Activated naive CD8-positive, alpha-beta T cell (primary cell): ENCODE measurements around the gene MARS1.
A peak's percentile ranks its signal among the peaks of the same experiment; 100 is the strongest.

ENCODE experiments used
- H3K27ac Mint-ChIP-seq: one replicate; pipeline ENCODE4 v1.8.0; 2021; ENCODE audit warnings: mixed read lengths
- H3K27me3 Mint-ChIP-seq: one replicate; pipeline ENCODE4 v1.8.0; 2021; ENCODE audit warnings: mixed read lengths
- H3K36me3 Mint-ChIP-seq: one replicate; pipeline ENCODE4 v1.8.0; 2021; ENCODE audit warnings: mixed read lengths
- H3K4me1 Mint-ChIP-seq: one replicate; pipeline ENCODE4 v1.8.0; 2021; ENCODE audit warnings: low read depth, mixed read lengths
- H3K4me3 Mint-ChIP-seq: one replicate; pipeline ENCODE4 v1.8.0; 2021; ENCODE audit warnings: mild to moderate bottlenecking, mixed read lengths
- H3K9me3 Mint-ChIP-seq: one replicate; pipeline ENCODE4 v1.8.0; 2021; ENCODE audit warnings: low read depth, mixed read lengths

The MARS1 gene

GRCh38 chr12:57474862-57475261, 13.0 kb upstream of the MARS1 start:
- Mint-ChIP-seq H3K27ac (peak overlapping the region; percentile 90), H3K27me3 (no peaks in the 10 kb centered on the region), H3K9me3 (no peaks in the 10 kb centered on the region), H3K36me3 (peaks cover 8% of the 10 kb centered on the region), H3K4me1 (peaks cover 68% of the 10 kb centered on the region), H3K4me3 (peak overlapping the region; percentile 88)

DNA sequence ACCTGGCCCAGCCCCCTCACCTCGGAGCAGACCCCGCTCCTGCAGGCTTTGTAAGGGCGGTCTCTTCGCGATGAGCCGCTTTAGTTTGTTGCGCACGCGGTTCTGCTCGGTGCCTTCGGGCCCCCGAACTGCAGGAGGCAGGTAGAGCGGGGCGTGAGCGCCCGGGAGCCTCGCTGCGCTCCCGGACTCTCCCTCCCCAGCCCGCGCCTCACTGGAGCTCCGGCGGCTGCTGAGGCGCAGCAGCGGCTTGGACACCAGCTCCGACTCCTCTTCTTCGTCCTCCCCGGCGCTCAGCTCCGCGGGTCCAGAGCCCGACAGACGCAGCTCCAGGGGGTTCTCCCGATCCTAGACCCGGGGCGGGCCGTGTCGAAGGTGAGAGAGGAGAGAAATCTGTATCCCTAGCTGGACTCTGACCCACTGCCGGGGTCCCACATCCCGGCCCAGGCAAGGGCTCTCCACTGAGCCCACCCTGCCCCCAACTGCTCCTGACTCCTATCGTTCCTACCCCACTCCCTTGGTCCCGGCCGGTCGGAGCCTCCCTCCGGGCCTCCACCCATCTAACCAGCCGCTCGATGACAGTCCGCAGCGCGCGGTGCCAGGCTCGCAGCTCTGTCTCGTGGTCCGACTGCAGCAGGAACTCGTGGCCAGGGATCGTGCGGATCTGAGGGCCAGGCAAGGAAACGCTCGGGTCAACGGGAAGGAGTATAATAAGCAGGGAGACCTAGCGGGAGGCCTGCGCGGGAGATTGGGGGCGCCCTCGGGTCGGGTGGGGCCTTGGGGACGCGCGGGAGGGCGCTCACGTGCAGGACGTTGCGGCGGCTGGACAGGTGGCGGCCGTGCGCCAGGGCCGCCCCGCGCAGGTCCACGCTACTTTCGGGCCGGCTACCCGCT, 12.4 kb upstream of the MARS1 start:
- H3K27ac Mint-ChIP-seq: peak overlapping the region; percentile 100
- H3K9me3 Mint-ChIP-seq: no peaks in the 10 kb centered on the region
- peak overlapping the region; percentile 95 for H3K4me3 Mint-ChIP-seq
- peaks cover 75% of the 10 kb centered on the region for H3K4me1 Mint-ChIP-seq
- no peaks in the 10 kb centered on the region for H3K27me3 Mint-ChIP-seq
- H3K36me3 Mint-ChIP-seq: peaks cover 8% of the 10 kb centered on the region

GRCh38 chr12:57476162-57476992, 11.5 kb upstream of the MARS1 start:
- no peaks in the 10 kb centered on the region for H3K9me3 Mint-ChIP-seq

GRCh38 chr12:57476993-57477709, 10.7 kb upstream of the MARS1 start:
- Mint-ChIP-seq H3K4me1 (peaks cover 87% of the 10 kb centered on the region), H3K36me3 (peaks cover 11% of the 10 kb centered on the region), H3K4me3 (peak overlapping the region; percentile 95), H3K9me3 (no peaks in the 10 kb centered on the region), H3K27ac (peak overlapping the region; percentile 100), H3K27me3 (no peaks in the 10 kb centered on the region)

More at GRCh38 chr12:57476162-57476992, 11.5 kb upstream of the MARS1 start:
- no peaks in the 10 kb centered on the region for H3K27me3 Mint-ChIP-seq
- peak overlapping the region; percentile 100 for H3K27ac Mint-ChIP-seq
- H3K4me1 Mint-ChIP-seq: peaks cover 83% of the 10 kb centered on the region
- H3K36me3 Mint-ChIP-seq: peaks cover 8% of the 10 kb centered on the region
- peak overlapping the region; percentile 95 for H3K4me3 Mint-ChIP-seq

- peak overlapping the region; percentile 95 for H3K4me3 Mint-ChIP-seq
- no peaks in the 10 kb centered on the region for H3K9me3 Mint-ChIP-seq
- peak overlapping the region; percentile 100 for H3K27ac Mint-ChIP-seq
- H3K36me3 Mint-ChIP-seq: peaks cover 11% of the 10 kb centered on the region
- no peaks in the 10 kb centered on the region for H3K27me3 Mint-ChIP-seq
- H3K4me1 Mint-ChIP-seq: peaks cover 79% of the 10 kb centered on the region
These were observed 9.9 kb upstream of the MARS1 start for GRCh38 chr12:57477710-57478681.

GRCh38 chr12:57479043-57479375, 8.9 kb upstream of the MARS1 start:
- H3K27ac Mint-ChIP-seq: peak overlapping the region; percentile 100
- peaks cover 76% of the 10 kb centered on the region for H3K4me1 Mint-ChIP-seq
- no peaks in the 10 kb centered on the region for H3K27me3 Mint-ChIP-seq

GRCh38 chr12:57479376-57480115, 8.3 kb upstream of the MARS1 start, which contains the start of gene ARHGAP9:
TSS of gene ARHGAP9 (minus strand) at chr12:57479866. CDS start at chr12:57479406, 460 bp downstream.
- Mint-ChIP-seq H3K36me3 (peaks cover 4% of the 10 kb centered on the region), H3K27ac (peak within 1 kb of the TSS; percentile 100), H3K4me3 (peak within 1 kb of the TSS; percentile 95), H3K9me3 (no peaks in the 10 kb centered on the region), H3K27me3 (no peaks in the 10 kb centered on the region), H3K4me1 (peaks cover 71% of the 10 kb centered on the region)

More at GRCh38 chr12:57479043-57479375, 8.9 kb upstream of the MARS1 start:
- H3K9me3 Mint-ChIP-seq: no peaks in the 10 kb centered on the region
- H3K36me3 Mint-ChIP-seq: peaks cover 7% of the 10 kb centered on the region
- H3K4me3 Mint-ChIP-seq: peak overlapping the region; percentile 95

DNA sequence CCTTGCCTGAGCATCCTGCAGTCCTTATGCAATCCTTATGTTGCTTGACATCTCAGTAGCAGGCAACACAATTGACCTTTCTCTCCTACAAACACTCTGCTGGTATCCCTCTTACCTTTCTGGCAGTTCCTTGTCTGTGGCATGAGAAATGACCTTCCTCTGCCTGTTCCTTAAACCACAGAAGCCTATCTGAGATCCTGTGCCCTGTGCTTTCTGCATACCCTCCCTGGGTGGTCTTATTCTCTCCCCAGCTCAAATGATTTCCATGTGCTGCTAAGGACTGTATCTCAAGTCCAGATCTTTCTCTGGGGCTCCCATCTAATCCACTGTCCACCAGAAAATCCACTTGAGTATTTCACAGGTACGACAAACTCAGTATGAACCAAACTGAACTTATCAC, 6.2 kb upstream of the MARS1 start:
- Mint-ChIP-seq H3K36me3 (peaks cover 2% of the 10 kb centered on the region), H3K4me3 (peak overlapping the region; percentile 6), H3K27me3 (no peaks in the 10 kb centered on the region), H3K27ac (peak overlapping the region; percentile 100), H3K9me3 (no peaks in the 10 kb centered on the region), H3K4me1 (peaks cover 56% of the 10 kb centered on the region)

DNA sequence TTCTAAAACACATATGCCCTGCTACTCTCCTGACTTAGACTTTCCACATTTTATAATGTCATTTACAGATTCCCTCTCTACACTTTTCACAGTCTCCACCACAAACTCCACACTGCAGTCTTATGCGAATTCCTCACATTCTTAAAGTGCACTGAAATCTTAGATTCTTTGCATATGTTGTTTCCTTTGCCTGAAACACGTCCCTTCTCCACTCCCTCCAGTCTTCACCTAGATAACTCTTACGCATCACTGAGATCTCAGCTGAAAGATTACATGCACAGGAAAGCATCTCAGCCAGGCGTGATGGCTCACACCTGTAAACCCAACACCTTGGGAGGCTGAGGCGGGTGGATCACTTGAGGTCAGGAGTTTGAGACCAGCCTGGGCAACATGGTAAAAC, 4.4 kb upstream of the MARS1 start:
- H3K4me1 Mint-ChIP-seq: peaks cover 47% of the 10 kb centered on the region
- H3K4me3 Mint-ChIP-seq: no peak overlapping the region
- H3K9me3 Mint-ChIP-seq: no peaks in the 10 kb centered on the region
- H3K27me3 Mint-ChIP-seq: no peaks in the 10 kb centered on the region
- H3K27ac Mint-ChIP-seq: peak overlapping the region; percentile 31
- peaks cover 2% of the 10 kb centered on the region for H3K36me3 Mint-ChIP-seq

DNA sequence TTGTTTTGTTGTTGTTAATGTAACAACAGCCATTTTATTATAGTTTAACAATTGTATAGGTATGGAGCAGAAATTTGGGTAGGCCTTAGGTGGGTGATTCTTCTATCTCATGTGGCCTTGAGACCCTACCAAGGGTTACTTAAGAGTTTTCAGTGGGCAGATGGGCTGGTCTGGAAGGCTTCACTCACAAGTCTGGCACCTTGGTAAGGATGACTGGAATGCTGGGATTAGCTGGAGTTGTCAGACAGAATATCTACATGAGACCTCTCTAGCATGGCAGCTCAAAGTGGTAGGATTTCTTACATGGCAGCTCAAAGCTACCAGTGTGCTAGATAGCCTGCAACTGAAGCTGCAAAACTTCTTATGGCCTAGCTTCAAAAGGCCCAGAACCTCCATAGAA, 2.2 kb upstream of the MARS1 start:
- no peaks in the 10 kb centered on the region for H3K9me3 Mint-ChIP-seq
- peaks cover 39% of the 10 kb centered on the region for H3K4me1 Mint-ChIP-seq
- H3K27me3 Mint-ChIP-seq: no peaks in the 10 kb centered on the region
- no peak overlapping the region for H3K4me3 Mint-ChIP-seq
- no peak overlapping the region for H3K27ac Mint-ChIP-seq
- H3K36me3 Mint-ChIP-seq: peaks cover 10% of the 10 kb centered on the region

DNA sequence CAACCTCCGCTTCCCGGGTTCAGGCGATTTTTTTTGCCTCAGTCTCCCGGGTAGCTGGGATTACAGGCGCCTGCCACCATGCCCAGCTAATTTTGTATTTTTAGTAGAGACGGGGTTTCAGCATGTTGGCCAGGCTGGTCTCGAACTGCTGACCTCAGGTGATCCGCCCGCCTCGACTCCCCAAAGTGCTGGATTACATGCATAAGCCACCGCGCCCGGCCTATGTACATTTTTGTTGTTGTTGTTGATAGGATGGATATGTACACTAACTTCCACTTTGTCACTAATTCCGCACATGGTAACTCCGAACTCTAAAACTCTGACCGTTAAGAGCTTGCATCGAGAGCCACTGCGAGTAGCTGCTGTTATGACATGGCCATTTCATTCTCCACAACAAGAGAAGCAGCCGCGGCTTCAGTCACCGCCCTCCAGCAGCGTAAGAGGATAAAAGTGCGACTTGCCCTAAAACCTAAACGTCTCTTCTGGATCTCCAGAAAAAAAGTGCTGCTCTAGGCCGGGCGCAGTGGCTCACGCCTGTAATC, 742 bp upstream of the MARS1 start:
- H3K4me3 Mint-ChIP-seq: no peak overlapping the region
- H3K36me3 Mint-ChIP-seq: peaks cover 12% of the 10 kb centered on the region
- H3K9me3 Mint-ChIP-seq: no peaks in the 10 kb centered on the region
- peak overlapping the region; percentile 98 for H3K27ac Mint-ChIP-seq
- no peaks in the 10 kb centered on the region for H3K27me3 Mint-ChIP-seq
- peaks cover 31% of the 10 kb centered on the region for H3K4me1 Mint-ChIP-seq

DNA sequence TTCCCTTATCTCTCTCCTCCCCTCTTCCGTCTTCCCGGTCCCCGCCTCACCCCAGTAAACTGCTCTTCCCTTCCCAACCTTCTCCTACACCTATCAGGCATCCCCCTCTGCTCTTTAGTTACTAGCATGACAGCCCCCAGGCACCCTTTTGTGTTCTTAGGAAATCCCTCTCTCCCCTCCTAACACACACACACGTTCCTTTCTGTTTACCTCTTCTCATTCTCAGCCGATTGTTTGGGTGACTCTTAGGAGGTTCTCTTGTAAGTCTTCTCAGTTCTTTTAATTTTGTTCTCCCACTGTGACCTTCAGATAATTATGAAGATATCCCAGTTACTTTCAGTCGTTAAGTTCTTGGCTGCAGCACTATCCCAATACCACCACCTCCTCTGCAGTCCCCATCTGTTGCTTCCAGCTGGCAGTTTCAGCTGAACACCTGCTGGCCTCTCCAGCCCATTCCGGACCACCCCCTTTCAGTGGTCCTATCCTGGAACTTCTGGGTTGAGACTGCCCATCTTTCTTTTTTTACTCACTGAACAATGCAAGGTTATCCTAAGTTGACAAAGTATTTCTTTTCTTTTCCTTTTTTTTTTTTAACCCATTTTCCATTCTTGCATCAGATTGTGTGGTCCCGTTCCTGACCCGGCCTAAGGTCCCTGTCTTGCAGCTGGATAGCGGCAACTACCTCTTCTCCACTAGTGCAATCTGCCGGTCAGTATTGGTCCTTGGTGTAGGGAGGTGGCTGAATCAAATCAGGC, 711 bp downstream of the MARS1 start:
- peak overlapping the region; percentile 90 for H3K4me3 Mint-ChIP-seq
- peaks cover 28% of the 10 kb centered on the region for H3K4me1 Mint-ChIP-seq
- peak overlapping the region; percentile 98 for H3K27ac Mint-ChIP-seq
- no peaks in the 10 kb centered on the region for H3K9me3 Mint-ChIP-seq
- H3K36me3 Mint-ChIP-seq: peaks cover 17% of the 10 kb centered on the region
- no peaks in the 10 kb centered on the region for H3K27me3 Mint-ChIP-seq
